ENCODE measurements around the gene CDH10.

CDH10 gene

DNA sequence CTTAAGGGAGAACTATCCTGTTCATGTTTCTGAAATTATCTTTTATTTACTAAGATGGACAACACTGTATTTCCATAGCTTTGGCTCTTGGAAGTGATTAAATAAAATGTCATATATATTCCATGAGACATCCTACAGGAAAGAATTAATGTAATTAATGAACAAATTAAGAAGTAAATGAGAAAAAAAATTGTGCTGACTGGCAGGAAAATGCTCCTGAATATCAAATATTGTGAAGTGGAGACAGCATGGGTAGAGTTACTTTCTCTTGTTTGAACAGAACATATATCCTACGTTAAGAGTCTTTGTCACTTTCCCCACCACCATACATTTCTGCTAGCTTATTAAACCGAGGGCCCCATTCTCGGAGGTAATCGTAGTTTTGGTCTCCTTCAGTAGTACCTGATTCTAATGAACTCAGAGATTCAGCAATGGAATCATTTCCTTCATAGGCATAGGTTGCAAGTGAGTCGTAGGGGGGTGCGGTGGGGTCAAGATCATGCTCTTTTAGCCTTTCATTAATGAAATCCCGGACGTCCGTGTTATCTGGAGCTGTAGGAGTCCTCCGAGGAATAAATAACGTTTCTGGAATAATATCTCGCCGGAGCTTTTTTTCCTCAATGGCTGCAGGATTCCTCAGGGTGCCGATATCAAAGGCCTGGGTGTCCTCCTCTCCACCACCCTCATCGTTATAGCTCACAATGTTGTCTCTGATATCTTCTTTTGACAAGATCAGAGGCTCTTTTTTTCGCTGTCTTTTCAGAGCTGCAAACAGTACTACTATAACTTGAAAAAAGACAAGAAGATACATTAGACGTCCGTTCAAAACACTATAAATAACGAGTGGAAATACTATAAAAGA, 157.2 kb downstream of the CDH10 start:
- no peak for DNase-seq

DNA sequence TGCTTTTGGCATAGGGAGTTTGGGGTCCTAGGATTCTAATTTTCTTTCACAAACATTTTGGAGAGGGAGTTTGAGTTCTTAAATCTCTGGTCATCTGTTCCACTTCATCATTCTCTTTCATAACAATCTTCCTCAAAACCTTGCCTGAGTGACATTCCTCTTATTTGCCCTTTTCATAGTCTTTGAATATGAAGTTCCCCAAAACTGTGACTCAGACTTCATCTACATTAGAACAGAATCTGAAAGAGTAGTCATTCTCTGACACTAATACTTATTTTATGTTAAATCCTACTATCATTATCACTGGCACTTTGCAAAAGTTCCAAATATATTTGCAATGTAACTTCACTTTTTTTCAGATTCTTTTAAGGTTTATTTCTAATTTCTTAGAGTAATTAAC, 163.8 kb downstream of the CDH10 start:
- DNase-seq = no peak

DNA sequence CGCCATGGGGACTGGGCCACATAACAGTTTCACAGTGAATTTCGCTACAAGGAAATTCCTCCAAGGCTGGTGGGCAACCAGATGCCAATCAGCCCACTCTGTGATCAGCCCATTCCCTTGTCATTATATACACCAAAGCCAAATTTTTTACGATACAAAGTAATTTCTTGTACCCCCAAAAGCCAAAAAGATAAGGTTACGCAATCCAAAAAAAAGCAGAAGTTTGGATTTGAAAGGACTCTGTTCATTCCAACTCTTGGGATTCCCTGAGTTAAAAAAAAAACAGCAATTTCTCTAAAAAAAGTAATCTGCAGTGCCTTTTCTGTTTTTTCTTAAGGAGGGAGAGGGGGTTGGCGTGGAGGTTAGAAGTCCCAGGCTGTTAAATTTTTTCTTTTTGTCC, 166.8 kb downstream of the CDH10 start:
- DNase-seq = no peak

DNA sequence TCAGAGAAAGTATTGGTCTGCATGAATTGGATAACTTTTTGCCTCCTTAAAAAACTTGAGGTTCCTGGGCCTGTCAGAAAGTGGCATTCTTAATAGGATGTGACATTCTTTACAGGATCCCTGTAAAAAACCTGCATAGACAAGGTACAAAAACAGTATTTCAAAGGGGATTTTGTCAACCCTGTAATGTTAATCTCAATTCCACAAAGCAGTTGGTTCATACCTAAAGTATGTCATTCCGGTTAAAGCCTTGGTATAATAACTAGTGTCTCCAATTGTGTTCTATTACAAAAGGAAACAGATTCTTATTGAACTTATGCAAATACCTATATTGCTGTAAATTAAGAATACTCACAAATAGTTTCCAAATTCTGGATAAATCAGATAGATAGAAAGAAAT, 169.7 kb downstream of the CDH10 start:
- DNase-seq = no peak

DNA sequence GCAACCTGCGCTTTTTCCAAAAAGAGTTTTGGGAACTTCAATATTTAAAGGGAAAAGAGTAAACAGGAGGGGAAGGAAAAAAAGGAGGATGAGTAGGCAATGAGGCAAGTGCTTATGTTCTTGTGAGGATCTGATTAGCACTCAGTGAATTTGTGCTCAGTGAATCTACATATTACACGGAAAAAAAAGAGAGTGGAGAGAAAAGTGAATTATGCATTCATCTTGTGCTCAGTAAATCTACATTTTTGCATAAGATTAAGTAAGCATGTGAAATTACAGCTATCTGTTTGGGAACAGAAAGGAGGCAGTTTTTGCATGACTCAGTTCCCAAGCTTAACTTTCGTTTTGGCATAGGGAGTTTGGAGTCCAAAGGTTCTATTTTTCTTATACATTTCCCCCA, 170.1 kb downstream of the CDH10 start:
- DNase-seq = no peak

DNA sequence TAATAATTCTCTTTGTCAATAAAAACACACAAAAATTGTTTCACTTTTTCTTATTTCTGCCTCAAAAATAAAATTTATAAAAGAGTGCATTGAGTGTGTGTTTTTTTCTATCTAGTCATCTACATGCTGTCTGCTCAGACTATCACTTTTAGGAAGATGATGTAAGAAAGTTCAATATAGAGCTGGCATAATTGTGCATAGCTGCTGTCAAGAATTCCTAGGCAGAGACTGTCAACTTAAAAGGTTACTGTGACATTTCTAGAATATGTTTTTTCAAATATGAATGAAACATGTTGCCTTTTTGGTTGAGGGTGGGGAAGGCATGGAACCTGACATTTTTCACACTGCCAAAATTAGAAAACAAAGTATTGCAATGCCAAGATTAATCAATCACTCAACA, 172.3 kb downstream of the CDH10 start:
- no peak for DNase-seq

DNA sequence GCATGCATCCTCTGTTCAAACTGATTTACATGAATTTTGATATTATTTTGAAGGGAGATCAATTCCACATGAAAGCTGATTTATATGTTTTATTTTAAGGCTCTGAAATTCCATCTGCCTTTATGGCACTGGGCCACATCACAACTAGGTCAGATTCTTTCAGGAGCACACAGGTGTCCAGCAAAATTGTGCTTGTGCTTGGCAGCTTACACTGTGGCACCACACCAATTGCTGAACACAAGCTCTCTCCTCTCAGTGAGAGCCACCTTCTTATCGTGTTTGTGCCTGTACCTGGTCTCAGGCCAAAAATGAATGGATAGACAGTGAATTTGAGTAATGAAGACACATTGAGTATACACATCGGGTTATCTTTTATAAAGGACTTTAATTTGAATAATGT, 200.4 kb downstream of the CDH10 start:
- DNase-seq = no peak

DNA sequence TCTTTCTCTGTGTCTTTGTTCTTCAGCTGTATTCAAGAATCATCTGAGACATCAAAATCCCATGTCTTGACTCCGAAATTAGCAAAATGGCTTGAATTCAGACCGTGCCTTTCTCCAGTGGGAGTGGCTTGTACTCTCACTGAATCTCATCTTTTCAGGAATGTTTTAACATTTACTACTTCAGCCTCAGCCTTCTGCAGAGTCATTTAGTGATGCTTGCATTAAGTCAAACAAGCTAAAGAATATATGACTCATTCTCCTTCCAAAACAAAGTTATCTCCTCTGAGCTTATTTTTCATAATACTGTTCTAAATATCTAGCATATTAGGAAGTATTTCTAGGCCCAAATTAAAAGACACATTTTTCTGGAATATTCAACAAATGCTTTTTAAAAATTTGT, 205.3 kb downstream of the CDH10 start:
- no peak for DNase-seq

Data from amygdala (tissue), 56 donors.